Right renal cortex interstitium (tissue), 3 donors: ENCODE measurements around the gene RAPGEF5. TPM values are rescaled to one million over a fixed set of nuclear protein-coding genes. Genes with fewer than 3 reads are reported as not detected.

Source experiments
- DNase-seq, 3 donors: peaks; one replicate each; pipeline ENCODE4 v3.0.0-alpha.2; 2013; ENCODE audit warnings: low read depth in 3 of 3, low spot score in 2 of 3
- polyA plus RNA-seq, 3 donors: library from polyadenylated mRNA; unstranded; fragments of 120-200 nt; gene quantifications; one replicate each; pipeline ENCODE4 v1.2.1, GENCODE V29; 2013; ENCODE audit not compliant: insufficient read length in 3 of 3

RAPGEF5 gene
- polyA plus RNA-seq, 3 donors, result 37.3 to 42.1 (median 38.1) TPM

- no peak for DNase-seq
Observed at GRCh38 chr7:22275661-22276060, 81.3 kb downstream of the RAPGEF5 start.

GRCh38 chr7:22271311-22271710 lies 85.6 kb downstream of the RAPGEF5 start:
- no peak for DNase-seq

GRCh38 chr7:22270371-22270770 lies 86.6 kb downstream of the RAPGEF5 start:
- no peak for DNase-seq

- DNase-seq, result no peak
Observed at GRCh38 chr7:22269963-22270362, 87.0 kb downstream of the RAPGEF5 start.

- DNase-seq, result no peak
Observed at GRCh38 chr7:22268884-22269421, 88.0 kb downstream of the RAPGEF5 start.

- no peak for DNase-seq
Observed at GRCh38 chr7:22267930-22268615, 88.9 kb downstream of the RAPGEF5 start.

GRCh38 chr7:22262538-22262937 lies 94.4 kb downstream of the RAPGEF5 start:
- no peak for DNase-seq

- no peak for DNase-seq
Observed at GRCh38 chr7:22256541-22257096, 100.3 kb downstream of the RAPGEF5 start.

- DNase-seq, result no peak
Observed at GRCh38 chr7:22255834-22256233, 101.1 kb downstream of the RAPGEF5 start.

GRCh38 chr7:22255342-22255741 lies 101.6 kb downstream of the RAPGEF5 start:
- no peak for DNase-seq

- no peak for DNase-seq
Observed at GRCh38 chr7:22252936-22253536, 103.9 kb downstream of the RAPGEF5 start.

- DNase-seq, result no peak
Observed at GRCh38 chr7:22252016-22252415, 104.9 kb downstream of the RAPGEF5 start.

GRCh38 chr7:22251281-22251680 lies 105.7 kb downstream of the RAPGEF5 start:
- no peak for DNase-seq

- no peak for DNase-seq
Observed at GRCh38 chr7:22250390-22250789, 106.6 kb downstream of the RAPGEF5 start.

- no peak for DNase-seq
Observed at GRCh38 chr7:22248111-22248809, 108.7 kb downstream of the RAPGEF5 start.

- DNase-seq, result no peak
Observed at GRCh38 chr7:22241805-22242390, 115.1 kb downstream of the RAPGEF5 start.

GRCh38 chr7:22240904-22241571 lies 115.9 kb downstream of the RAPGEF5 start:
- no peak for DNase-seq

- DNase-seq, result no peak
Observed at GRCh38 chr7:22238354-22239311, 118.3 kb downstream of the RAPGEF5 start.

GRCh38 chr7:22235134-22235533 lies 121.8 kb downstream of the RAPGEF5 start:
- DNase-seq, result no peak
